Lower leg skin (tissue), 4 donors: Measurements from ENCODE around the gene DRGX. TPM values are rescaled to one million over a fixed set of nuclear protein-coding genes. Genes with fewer than 3 reads are reported as not detected.
A peak's percentile ranks its signal among the peaks of the same experiment; 100 is the strongest.

Source experiments
- DNase-seq, 2 donors: peaks; one replicate each; pipeline ENCODE4 v3.0.0-alpha.2; 2019; ENCODE audit warnings: low spot score in 2 of 2
- H3K4me3 ChIP-seq: fragments of 200-600 bp; sonication (generic); 2 replicates; pipeline ENCODE4 v1.5.1; 2017; ENCODE audit warnings: mild to moderate bottlenecking, low read depth; ENCODE audit not compliant: poor library complexity, severe bottlenecking
- POLR2A ChIP-seq, 2 donors: fragments of 450-650 bp; IDR thresholded peaks; one replicate each; pipeline ENCODE4 v1.6.1; 2016 to 2017; ENCODE audit warnings: antibody characterized with exemption in 2 of 2, mild to moderate bottlenecking in 1 of 2, moderate library complexity in 1 of 2
- WGBS, 2 donors: methylation state at CpG; one replicate each; pipeline ENCODE4 v1.1.5; 2018; 5-methylcytosine and 5-hydroxymethylcytosine counted together
- intact Hi-C: fragments of 100-400 bp; cut with DNase I; formaldehyde crosslinking; loops from one replicate; pipeline ENCODE4 v1.15.0; 2023; ENCODE audit warnings: low total_unique reads
- total RNA-seq, 4 donors: library from RNA; depleted of rRNA; stranded (reverse); fragments of >200 nt; gene quantifications; one replicate each; pipeline ENCODE4 v1.1.0, GENCODE V29; 2016
- TF ChIP-seq, protein P1 (sequence below), 3 donors: fragments of 450-650 bp; IDR thresholded peaks; one replicate each; pipeline ENCODE4 v1.5.1; 2016; ENCODE audit warnings: antibody characterized with exemption in 3 of 3, mild to moderate bottlenecking in 3 of 3, moderate library complexity in 2 of 3

Gene DRGX
- total RNA-seq, 4 donors from 2014 or later = not detected

DNA sequence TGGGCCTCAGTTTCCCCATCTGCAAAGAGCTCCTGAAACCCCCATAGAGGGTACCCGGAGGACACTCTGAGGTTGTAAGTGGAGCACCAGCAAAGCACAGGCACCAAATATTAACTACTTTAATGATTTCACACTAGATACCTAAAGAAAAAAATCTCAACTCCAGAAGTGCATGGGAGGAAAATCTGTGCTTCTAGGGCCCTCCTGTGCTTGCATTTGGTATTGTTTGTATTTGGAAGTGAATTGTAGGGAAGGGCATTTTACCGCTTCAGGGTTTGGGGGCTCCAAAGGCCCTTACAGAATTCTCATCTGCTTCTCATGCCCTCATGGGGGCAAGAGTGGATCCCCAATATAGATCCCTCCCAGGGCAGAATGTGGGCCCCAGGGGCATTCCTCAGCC, 22.4 kb upstream of the DRGX start:
- TF ChIP-seq, protein P1, sequence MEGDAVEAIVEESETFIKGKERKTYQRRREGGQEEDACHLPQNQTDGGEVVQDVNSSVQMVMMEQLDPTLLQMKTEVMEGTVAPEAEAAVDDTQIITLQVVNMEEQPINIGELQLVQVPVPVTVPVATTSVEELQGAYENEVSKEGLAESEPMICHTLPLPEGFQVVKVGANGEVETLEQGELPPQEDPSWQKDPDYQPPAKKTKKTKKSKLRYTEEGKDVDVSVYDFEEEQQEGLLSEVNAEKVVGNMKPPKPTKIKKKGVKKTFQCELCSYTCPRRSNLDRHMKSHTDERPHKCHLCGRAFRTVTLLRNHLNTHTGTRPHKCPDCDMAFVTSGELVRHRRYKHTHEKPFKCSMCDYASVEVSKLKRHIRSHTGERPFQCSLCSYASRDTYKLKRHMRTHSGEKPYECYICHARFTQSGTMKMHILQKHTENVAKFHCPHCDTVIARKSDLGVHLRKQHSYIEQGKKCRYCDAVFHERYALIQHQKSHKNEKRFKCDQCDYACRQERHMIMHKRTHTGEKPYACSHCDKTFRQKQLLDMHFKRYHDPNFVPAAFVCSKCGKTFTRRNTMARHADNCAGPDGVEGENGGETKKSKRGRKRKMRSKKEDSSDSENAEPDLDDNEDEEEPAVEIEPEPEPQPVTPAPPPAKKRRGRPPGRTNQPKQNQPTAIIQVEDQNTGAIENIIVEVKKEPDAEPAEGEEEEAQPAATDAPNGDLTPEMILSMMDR (IDR thresholded peaks at IDR 0.05) = no peak
- TF ChIP-seq POLR2A (IDR thresholded peaks at IDR 0.05) = no peak
- WGBS, 2 donors = 81 to 90% methylated on average over 2 of the region's 2 CpGs

DNA sequence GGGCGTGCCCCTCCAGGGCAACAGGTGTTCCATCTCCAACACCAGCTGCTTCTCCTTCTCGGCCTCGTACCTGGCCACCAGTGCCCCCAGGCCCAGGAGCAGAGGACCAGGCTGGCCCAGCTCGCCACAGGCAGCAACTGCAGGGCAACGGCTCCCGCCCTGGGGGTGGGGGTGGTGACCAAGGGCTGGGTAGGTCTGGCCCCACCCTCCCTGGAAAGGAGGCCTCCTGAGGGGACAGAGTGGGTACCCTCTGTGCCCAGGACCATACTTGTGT, 22.1 kb upstream of the DRGX start:
- TF ChIP-seq, protein P1 (IDR thresholded peaks at IDR 0.05) = no peak
- no peak for TF ChIP-seq POLR2A (IDR thresholded peaks at IDR 0.05)
- WGBS, 2 donors = 61 to 100% methylated on average over 1 to 5 of the region's 6 CpGs
- no peak overlapping the region for H3K4me3 ChIP-seq
- intact Hi-C loops = no loop called here
- DNase-seq = no peak

More for the DNA sequence above, 22.4 kb upstream of the DRGX start:
- H3K4me3 ChIP-seq = no peak overlapping the region
- DNase-seq = no peak
- intact Hi-C loops = no loop called here

DNA sequence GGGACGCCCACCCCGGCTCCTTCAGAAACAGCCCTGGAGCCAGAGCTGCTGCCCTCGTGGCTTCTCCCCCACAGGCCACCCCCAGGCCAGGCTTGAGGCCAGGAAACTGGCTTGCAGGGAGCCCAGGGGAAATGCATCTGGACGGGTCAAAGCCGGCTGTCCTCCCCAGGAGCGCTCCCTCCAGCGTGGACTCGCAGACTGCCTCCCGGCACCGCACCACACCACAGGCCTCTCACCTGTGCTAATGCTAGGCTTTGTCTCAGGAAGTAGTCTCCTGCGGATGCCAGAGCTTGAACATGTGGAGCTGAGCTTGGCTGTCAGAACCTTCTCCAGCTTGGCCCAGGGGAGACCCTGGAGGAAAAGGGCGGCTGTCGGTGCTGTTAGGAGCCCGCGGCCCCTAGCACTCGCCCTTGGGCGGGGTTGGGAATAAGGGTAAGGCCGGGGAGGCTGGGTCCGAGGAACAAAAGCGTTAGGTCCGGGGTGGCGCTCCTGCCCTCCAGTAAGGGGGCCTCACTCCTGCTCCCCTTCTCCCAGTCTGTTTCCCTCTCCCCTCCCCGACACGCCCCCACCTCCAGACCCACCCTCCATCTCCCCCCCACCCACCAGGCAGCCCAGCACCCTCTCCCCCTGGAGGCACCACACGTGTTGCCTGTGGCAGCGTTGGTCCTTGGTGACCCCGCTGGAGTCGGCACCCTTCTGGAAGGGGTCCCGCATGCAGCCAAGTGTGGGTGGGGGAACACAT, 21.6 kb upstream of the DRGX start:
- no peak overlapping the region for H3K4me3 ChIP-seq
- DNase-seq = no peak
- TF ChIP-seq, protein P1 (IDR thresholded peaks at IDR 0.05) = no peak
- no peak for TF ChIP-seq POLR2A (IDR thresholded peaks at IDR 0.05)
- intact Hi-C loops = no loop called here
- 63% methylated on average over 22 to 25 of the region's 29 CpGs for WGBS, 2 donors

DNA sequence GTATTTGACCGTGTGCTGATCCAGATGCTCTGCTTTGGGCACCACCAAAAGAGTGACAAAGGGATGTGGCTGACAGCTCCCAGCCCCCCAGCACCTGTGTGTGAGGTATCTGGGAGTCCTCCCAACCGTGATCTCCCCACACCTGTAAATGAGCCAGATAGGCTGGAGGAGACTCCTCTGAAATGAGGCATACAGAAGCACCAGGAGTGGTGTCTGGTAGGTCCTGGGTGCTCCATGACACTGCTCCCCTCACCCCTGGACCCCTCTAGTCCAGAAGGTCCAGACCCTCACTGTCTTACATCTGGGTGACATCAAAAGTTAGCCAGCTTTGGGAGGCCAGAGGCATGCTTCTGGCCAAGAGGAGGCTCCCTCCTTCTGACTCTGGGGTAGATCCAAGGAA, 20.0 kb upstream of the DRGX start:
- intact Hi-C loops = no loop called here
- DNase-seq = peak in 1 of 2 donors; percentile 52
- H3K4me3 ChIP-seq = no peak overlapping the region
- WGBS, 2 donors = 68 to 86% methylated on average over 2 of the region's 2 CpGs
- TF ChIP-seq POLR2A (IDR thresholded peaks at IDR 0.05) = no peak
- TF ChIP-seq, protein P1 (IDR thresholded peaks at IDR 0.05) = no peak

DNA sequence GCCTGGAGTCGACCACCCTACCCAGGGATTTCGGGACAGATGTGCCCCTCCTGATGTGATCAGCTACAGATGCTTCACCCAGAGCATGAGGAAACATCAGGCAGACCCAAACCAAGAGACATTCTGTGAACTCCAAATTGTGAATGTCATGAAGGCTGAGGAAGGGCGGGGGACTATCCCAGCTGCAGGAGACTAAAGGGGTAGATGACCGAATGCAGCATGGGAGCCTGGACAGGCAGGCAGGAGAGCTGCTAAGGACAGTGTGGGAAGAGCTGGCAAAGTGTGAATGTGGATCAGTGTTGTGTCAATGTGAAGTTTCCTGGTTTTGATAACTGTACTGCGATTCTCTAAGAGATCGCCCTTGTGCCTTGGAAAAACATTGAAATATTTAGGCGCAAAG, 19.2 kb upstream of the DRGX start:
- 76 to 79% methylated on average over 7 of the region's 7 CpGs for WGBS, 2 donors
- TF ChIP-seq, protein P1 (IDR thresholded peaks at IDR 0.05) = no peak
- TF ChIP-seq POLR2A (IDR thresholded peaks at IDR 0.05) = no peak
- DNase-seq = peak in 1 of 2 donors; percentile 60
- intact Hi-C loops = no loop called here
- no peak overlapping the region for H3K4me3 ChIP-seq

DNA sequence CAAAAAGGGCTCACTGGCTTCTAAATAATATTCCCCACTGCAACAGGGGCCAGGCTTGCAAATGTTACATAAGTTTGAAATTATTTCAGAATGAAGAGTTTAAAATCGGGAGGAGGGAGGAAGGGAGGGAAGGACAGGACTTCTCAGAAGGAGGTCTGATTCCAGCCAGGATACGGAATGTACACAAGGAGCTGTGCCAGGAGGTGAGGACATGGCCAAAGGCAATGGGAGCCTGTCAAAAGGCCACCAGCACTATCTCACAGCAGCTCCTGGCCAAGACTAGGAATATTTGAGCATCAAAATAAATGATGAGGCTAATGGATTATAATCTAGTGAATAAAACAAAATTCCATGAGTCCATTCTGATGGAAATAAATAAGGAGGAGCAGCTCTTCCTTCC, 18.6 kb upstream of the DRGX start:
- intact Hi-C loops = loop anchor here (5.0 kb wide), 1 partner anchor 1198 kb away; no protein-coding TSS in a partner anchor
- H3K4me3 ChIP-seq = no peak overlapping the region
- TF ChIP-seq, protein P1 (IDR thresholded peaks at IDR 0.05) = no peak
- TF ChIP-seq POLR2A (IDR thresholded peaks at IDR 0.05) = no peak
- no peak for DNase-seq
- 46 to 48% methylated on average over 2 of the region's 2 CpGs for WGBS, 2 donors
